Posterior cingulate gyrus (tissue), 11 donors: ENCODE data around the gene AIPL1.

Experiments
- DNase-seq, 10 donors: peaks; one replicate each; pipeline versions ENCODE4 v3.0.0 to v3.0.0-alpha.2; 2020 to 2021; ENCODE audit warnings: mixed read lengths in 3 of 10
- intact Hi-C: fragments of 100-400 bp; cut with DNase I; formaldehyde crosslinking; loops from one replicate; pipeline ENCODE4 v1.15.1; 2023

The AIPL1 gene

DNA sequence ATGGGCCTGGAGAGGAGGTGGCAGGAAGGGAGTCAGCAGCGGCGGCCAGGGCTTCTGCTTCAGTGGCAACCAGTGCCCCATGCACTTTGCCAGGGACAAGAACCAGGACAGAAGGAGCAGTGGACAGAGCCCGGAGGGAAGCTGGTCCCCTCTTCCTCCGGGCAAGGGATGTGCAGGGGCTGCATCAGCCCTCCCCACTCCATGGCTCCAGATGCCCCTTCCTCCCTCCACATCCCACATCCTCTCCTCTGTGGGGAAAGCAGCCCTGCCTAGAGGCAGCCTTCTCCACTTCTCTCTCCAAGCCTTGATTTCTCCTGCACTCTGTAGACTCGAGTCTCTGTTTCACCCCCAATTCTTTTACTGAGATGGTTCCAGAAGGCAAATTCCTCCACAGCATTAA lies 50.4 kb downstream of the AIPL1 start:
- DNase-seq, result no peak
- intact Hi-C loops, result no loop called here

DNA sequence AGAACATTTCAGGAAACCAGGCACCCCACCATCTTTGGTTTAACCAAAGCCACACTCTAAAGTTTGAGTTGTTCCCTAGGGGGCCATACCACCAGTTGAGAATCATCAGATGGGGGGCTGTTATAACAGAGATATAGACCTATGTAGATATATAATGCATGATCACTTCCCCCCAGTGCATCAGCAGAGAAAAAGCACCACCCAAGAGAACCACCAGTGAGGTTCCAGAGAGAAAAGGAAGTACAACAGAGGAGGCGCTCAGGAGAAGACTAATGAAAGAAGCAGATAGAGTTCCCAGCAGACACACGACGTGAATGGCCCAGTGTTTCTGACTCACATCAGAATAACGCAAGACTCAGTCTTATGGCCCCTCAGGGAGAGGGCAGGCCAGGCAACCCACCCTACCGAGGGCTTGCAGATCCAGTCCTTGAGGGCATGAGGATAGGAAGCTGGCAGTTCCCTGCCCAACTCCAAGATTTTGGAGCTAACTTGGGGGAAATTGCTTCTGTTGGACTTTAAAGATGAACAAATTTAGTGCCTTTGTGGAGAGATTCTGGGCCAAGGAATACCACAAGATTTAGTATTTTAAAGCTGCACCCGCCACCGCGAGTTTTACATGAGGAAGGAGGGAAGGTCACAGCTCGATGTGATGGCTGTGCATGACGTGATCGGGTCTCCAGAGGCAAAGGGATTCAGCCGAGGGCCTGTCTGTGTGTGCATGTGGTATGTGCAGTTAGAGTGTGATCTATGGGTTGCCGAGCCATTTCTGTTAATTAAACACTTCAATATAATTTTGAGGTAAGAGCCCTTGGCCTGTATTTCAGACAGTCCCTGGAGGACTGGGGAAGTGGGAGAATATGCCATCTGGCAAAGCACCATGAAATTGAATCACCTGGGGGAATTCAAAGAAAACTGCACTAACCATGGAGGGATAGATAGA lies 53.1 kb downstream of the AIPL1 start:
- intact Hi-C loops, result no loop called here
- DNase-seq, result no peak

DNA sequence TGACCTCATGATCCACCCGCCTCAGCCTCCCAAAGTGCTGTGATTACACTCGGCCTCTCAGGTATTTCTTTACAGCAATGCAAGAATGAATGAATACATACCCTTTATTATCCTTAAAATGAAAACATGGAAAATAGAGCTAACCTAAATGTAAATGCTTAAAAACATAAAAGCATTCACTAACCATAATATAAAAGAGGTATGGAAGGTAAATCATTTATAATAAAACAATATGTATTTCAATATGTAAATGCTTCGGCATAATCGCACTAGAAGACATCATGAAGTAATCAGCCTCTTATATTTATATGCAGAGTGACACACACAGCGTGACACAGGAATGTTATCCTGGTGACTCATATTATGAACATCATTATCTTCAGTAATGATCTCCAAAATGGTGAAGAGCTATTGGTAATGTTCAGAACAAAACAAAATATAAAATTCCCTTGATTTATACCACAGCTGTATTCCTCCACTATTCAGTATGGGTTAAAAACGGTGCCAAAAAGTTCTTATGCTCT lies 53.9 kb downstream of the AIPL1 start:
- no peak for DNase-seq
- intact Hi-C loops, result no loop called here

DNA sequence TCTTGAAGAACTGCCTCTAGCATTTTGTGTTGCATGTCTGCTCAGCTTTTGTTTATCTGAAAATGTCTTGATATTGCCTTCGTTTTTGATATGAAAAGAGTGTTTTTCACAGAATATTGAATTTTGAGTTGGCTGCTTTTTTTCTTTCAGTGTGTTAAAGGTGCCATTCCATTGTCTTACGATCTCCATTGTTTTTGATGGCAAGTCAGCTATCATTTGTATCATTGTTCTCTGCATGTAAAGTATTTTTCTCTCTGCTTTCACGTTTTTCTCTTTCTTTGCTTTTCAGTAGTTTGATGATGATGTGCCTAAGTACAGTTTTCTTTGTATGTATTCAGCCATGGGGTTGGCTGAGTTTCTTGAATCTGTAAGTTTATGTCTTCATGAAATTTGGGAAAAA lies 57.0 kb downstream of the AIPL1 start:
- DNase-seq, result no peak
- intact Hi-C loops, result no loop called here

DNA sequence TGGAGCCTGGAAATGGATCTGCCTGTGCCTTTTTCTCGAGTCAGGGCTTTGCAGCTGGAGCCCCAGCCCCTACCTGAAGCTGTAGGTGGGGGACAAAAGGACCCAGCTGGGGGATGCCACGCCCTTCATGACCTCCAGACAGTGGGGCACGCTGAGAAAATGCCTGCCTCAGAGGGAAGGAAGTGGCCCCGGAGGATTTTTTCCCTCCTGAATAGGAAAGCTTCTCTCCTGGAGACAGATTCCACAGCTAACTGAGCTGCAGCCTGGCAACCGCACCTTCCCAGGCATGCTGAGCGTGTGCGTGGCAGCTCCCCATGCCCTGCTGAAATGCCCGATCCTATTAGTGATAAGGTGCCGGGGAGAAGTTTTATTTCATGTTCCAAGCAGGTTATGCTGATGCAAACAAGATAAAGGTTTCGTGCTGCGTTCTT lies 58.0 kb downstream of the AIPL1 start:
- no peak for DNase-seq
- intact Hi-C loops, result no loop called here

DNA sequence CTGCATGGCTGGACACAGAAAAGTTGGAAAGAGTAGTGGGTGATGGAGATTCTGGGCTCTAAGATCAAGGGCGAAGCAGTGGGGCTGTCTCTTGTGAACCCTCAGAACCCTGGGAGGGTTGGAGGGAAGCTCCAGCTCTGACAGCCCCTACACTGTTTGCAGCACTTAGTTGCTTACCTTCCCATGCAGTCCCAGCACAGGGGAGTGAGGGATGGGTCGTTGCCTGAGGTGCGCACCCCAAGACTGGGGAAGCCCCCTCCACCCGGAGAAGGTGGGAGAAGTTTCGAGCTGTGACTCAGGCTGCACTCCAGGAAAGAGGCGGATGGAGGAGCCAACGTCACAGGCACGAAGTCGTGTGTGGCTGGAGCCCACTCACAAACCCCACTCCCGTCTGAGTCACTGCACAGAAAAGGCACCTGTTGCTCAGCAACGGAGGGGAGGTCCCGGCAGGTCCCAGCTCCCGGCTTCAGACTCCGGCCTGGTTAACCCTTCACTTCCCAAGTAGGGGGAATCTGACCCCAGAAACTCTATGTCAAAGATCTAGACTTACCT lies 60.1 kb downstream of the AIPL1 start:
- DNase-seq, result peak in 2 of 10 donors; percentile 17 to 85
- intact Hi-C loops, result no loop called here

DNA sequence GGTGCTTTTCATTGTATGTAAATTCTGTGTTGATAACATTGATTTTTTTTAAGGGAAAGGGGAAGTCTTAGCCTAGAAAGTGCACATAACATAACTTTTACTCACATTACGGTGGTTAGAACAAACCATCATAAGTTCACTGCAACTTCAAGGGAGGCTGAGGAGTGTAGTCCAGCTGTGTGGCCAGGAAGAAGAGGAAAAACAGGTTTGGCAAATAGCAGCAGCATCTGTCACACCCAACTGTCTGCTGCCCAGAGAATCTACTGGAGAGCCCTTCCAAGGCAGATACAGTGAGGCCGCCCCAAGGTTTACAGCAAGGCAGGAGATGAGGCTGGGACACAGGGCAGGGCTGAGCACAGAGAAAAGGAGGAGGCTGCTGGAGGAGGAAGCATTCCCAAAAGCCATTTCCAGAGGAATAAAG lies 60.6 kb downstream of the AIPL1 start:
- intact Hi-C loops, result no loop called here

More for the DNA sequence above, 60.6 kb downstream of the AIPL1 start:
- DNase-seq, result no peak
